ENCODE data around the gene BPHL.
"Not testable (repeated sequence)": the region's sequence is repeated elsewhere in the genome, so short reads cannot be mapped to it uniquely, and the experiment has no call there.

The BPHL gene

GRCh38 chr6:3179945-3180344, 61.4 kb downstream of the BPHL start:
- DNase-seq (ENCODE audit: low read depth): not testable (repeated sequence)

- no peak for DNase-seq (ENCODE audit: low read depth)
These were observed 62.6 kb downstream of the BPHL start for GRCh38 chr6:3181105-3181504.

GRCh38 chr6:3183066-3183465, 64.6 kb downstream of the BPHL start:
- no peak for DNase-seq (ENCODE audit: low read depth)

GRCh38 chr6:3186974-3187382, 68.5 kb downstream of the BPHL start:
- DNase-seq (ENCODE audit: low read depth): no peak

- DNase-seq (ENCODE audit: low read depth): no peak
These were observed 69.8 kb downstream of the BPHL start for GRCh38 chr6:3188262-3188661.

GRCh38 chr6:3189192-3189591, 70.7 kb downstream of the BPHL start:
- DNase-seq (ENCODE audit: low read depth): not testable (repeated sequence)

- no peak for DNase-seq (ENCODE audit: low read depth)
These were observed 71.5 kb downstream of the BPHL start for GRCh38 chr6:3190056-3190455.

GRCh38 chr6:3190779-3191178, 72.3 kb downstream of the BPHL start:
- DNase-seq (ENCODE audit: low read depth): no peak

- no peak for DNase-seq (ENCODE audit: low read depth)
These were observed 74.8 kb downstream of the BPHL start for GRCh38 chr6:3193102-3193849.

- DNase-seq (ENCODE audit: low read depth): no peak
These were observed 76.3 kb downstream of the BPHL start for GRCh38 chr6:3194535-3195419.

- DNase-seq (ENCODE audit: low read depth): no peak
These were observed 76.8 kb downstream of the BPHL start for GRCh38 chr6:3195420-3195694.

- no peak for DNase-seq (ENCODE audit: low read depth)
These were observed 77.4 kb downstream of the BPHL start for GRCh38 chr6:3195695-3196497.

- no peak for DNase-seq (ENCODE audit: low read depth)
These were observed 78.3 kb downstream of the BPHL start for GRCh38 chr6:3196770-3197169.

- DNase-seq (ENCODE audit: low read depth): not testable (repeated sequence)
These were observed 79.2 kb downstream of the BPHL start for GRCh38 chr6:3197734-3198133.

- no peak for DNase-seq (ENCODE audit: low read depth)
These were observed 80.9 kb downstream of the BPHL start for GRCh38 chr6:3199382-3199781.

- no peak for DNase-seq (ENCODE audit: low read depth)
These were observed 82.2 kb downstream of the BPHL start for GRCh38 chr6:3200682-3201081.

GRCh38 chr6:3201388-3201787, 82.9 kb downstream of the BPHL start:
- DNase-seq (ENCODE audit: low read depth): no peak

Data from GM04504 (cell line).